GM18519 (cell line): Measurements from ENCODE around the gene PDLIM5.
"Not testable (repeated sequence)": the region's sequence is repeated elsewhere in the genome, so short reads cannot be mapped to it uniquely, and the experiment has no call there.

Experiments used
- ATAC-seq: cut with Tn5 transposase; IDR thresholded peaks from one replicate; pipeline ENCODE4 v1.9.1; 2021; ENCODE audit warnings: mild to moderate bottlenecking, moderate library complexity; ENCODE audit not compliant: unreplicated experiment, low FRiP score

PDLIM5 gene

GRCh38 chr4:94451695-94452475, at the start of gene PDLIM5:
Gene PDLIM5, plus strand, starts transcription at chr4:94451942. Its CDS starts 3,347 bp downstream, at chr4:94455289.
- ATAC-seq = peak; percentile 92

GRCh38 chr4:94402439-94402838, 49.3 kb upstream of the PDLIM5 start:
- not testable (repeated sequence) for ATAC-seq

- ATAC-seq = no peak
Observed at GRCh38 chr4:94403751-94404150, 48.0 kb upstream of the PDLIM5 start.

GRCh38 chr4:94406668-94407437, 44.9 kb upstream of the PDLIM5 start:
- peak; percentile 88 for ATAC-seq

- ATAC-seq = no peak
Observed at GRCh38 chr4:94407846-94408245, 43.9 kb upstream of the PDLIM5 start.

- ATAC-seq = no peak
Observed at GRCh38 chr4:94408549-94409374, 43.0 kb upstream of the PDLIM5 start.

GRCh38 chr4:94409375-94409679, 42.4 kb upstream of the PDLIM5 start:
- ATAC-seq = no peak

GRCh38 chr4:94409962-94410361, 41.8 kb upstream of the PDLIM5 start:
- no peak for ATAC-seq

- ATAC-seq = no peak
Observed at GRCh38 chr4:94410678-94411206, 41.0 kb upstream of the PDLIM5 start.

GRCh38 chr4:94411296-94411695, 40.4 kb upstream of the PDLIM5 start:
- ATAC-seq = no peak

- ATAC-seq = no peak
Observed at GRCh38 chr4:94412019-94412657, 39.6 kb upstream of the PDLIM5 start.

GRCh38 chr4:94412658-94413038, 39.1 kb upstream of the PDLIM5 start:
- ATAC-seq = no peak

GRCh38 chr4:94413085-94413840, 38.5 kb upstream of the PDLIM5 start:
- ATAC-seq = no peak

- no peak for ATAC-seq
Observed at GRCh38 chr4:94414907-94415306, 36.8 kb upstream of the PDLIM5 start.

- ATAC-seq = no peak
Observed at GRCh38 chr4:94415448-94415847, 36.3 kb upstream of the PDLIM5 start.

GRCh38 chr4:94416335-94416734, 35.4 kb upstream of the PDLIM5 start:
- no peak for ATAC-seq

GRCh38 chr4:94416981-94417380, 34.8 kb upstream of the PDLIM5 start:
- no peak for ATAC-seq

- ATAC-seq = no peak
Observed at GRCh38 chr4:94419549-94419948, 32.2 kb upstream of the PDLIM5 start.

GRCh38 chr4:94419956-94420355, 31.8 kb upstream of the PDLIM5 start:
- ATAC-seq = no peak

- ATAC-seq = no peak
Observed at GRCh38 chr4:94420356-94420755, 31.4 kb upstream of the PDLIM5 start.
